ENCODE measurements around the gene SYTL4.

Gene SYTL4

GRCh38 chrX:100687546-100687945 lies 44.4 kb downstream of the SYTL4 start:
- Histone ChIP-seq H3K4me3 (ENCODE audit: low read length) (no peak overlapping the region), H4K20me1 (ENCODE audit: control insufficient read depth, insufficient read depth, low read depth, low read length) (no peaks in the 10 kb centered on the region), H3K79me2 (ENCODE audit: control insufficient read depth, low read length) (no peaks in the 10 kb centered on the region), H3F3A (ENCODE audit: control insufficient read depth, insufficient read depth) (no peaks in the 10 kb centered on the region), H3K36me3 (ENCODE audit: control insufficient read depth, low read length) (no peaks in the 10 kb centered on the region), H3K9me2 (replicated peaks; ENCODE audit: control insufficient read depth, low read length) (no peaks in the 10 kb centered on the region), H3K4me2 (ENCODE audit: low read length) (no peak overlapping the region; the same call in 1 of the 2 replicates), H3K4me1 (ENCODE audit: control insufficient read depth, low read length) (peaks cover 13% of the 10 kb centered on the region), H3K9me3 (ENCODE audit: control insufficient read depth, insufficient read depth, low read length) (no peaks in the 10 kb centered on the region), H3K27me3 (ENCODE audit: control insufficient read depth, low read length) (0 out of 2 replicates have a peak, but pooled peaks cover 3% of the 10 kb centered on the region), H3K27ac (ENCODE audit: low read depth, low read length) (no peak overlapping the region)
- TF ChIP-seq CTCF (IDR thresholded peaks at IDR 0.05; ENCODE audit: low read depth, low read length, poor library complexity, severe bottlenecking) (no peak), EZH2phosphoT487 (IDR thresholded peaks at IDR 0.05; ENCODE audit: borderline replicate concordance, low read length) (no peak)

- Histone ChIP-seq H3K9me2 (replicated peaks; ENCODE audit: control insufficient read depth, low read length) (no peaks in the 10 kb centered on the region), H3K27ac (ENCODE audit: low read depth, low read length) (no peak overlapping the region), H3F3A (ENCODE audit: control insufficient read depth, insufficient read depth) (no peaks in the 10 kb centered on the region), H3K9me3 (ENCODE audit: control insufficient read depth, insufficient read depth, low read length) (no peaks in the 10 kb centered on the region), H3K4me3 (ENCODE audit: low read length) (no peak overlapping the region), H3K4me2 (ENCODE audit: low read length) (no peak overlapping the region; the same call in 1 of the 2 replicates), H3K79me2 (ENCODE audit: control insufficient read depth, low read length) (no peaks in the 10 kb centered on the region), H3K36me3 (ENCODE audit: control insufficient read depth, low read length) (no peaks in the 10 kb centered on the region), H4K20me1 (ENCODE audit: control insufficient read depth, insufficient read depth, low read depth, low read length) (no peaks in the 10 kb centered on the region), H3K4me1 (ENCODE audit: control insufficient read depth, low read length) (peaks cover 13% of the 10 kb centered on the region), H3K27me3 (ENCODE audit: control insufficient read depth, low read length) (0 out of 2 replicates have a peak, but pooled peaks cover 3% of the 10 kb centered on the region)
- TF ChIP-seq EZH2phosphoT487 (IDR thresholded peaks at IDR 0.05; ENCODE audit: borderline replicate concordance, low read length): no peak
- no peak for TF ChIP-seq CTCF (IDR thresholded peaks at IDR 0.05; ENCODE audit: low read depth, low read length, poor library complexity, severe bottlenecking)
These were observed 44.8 kb downstream of the SYTL4 start for GRCh38 chrX:100687128-100687527.

- Histone ChIP-seq H3K79me2 (ENCODE audit: control insufficient read depth, low read length) (no peaks in the 10 kb centered on the region), H3K9me3 (ENCODE audit: control insufficient read depth, insufficient read depth, low read length) (no peaks in the 10 kb centered on the region), H3K36me3 (ENCODE audit: control insufficient read depth, low read length) (no peaks in the 10 kb centered on the region), H3K27me3 (ENCODE audit: control insufficient read depth, low read length) (0 out of 2 replicates have a peak, but pooled peaks cover 3% of the 10 kb centered on the region), H4K20me1 (ENCODE audit: control insufficient read depth, insufficient read depth, low read depth, low read length) (no peaks in the 10 kb centered on the region), H3K4me1 (ENCODE audit: control insufficient read depth, low read length) (peaks cover 13% of the 10 kb centered on the region), H3K9me2 (replicated peaks; ENCODE audit: control insufficient read depth, low read length) (no peaks in the 10 kb centered on the region), H3K4me3 (ENCODE audit: low read length) (no peak overlapping the region), H3F3A (ENCODE audit: control insufficient read depth, insufficient read depth) (no peaks in the 10 kb centered on the region), H3K4me2 (ENCODE audit: low read length) (no peak overlapping the region), H3K27ac (ENCODE audit: low read depth, low read length) (no peak overlapping the region)
- TF ChIP-seq CTCF (IDR thresholded peaks at IDR 0.05; ENCODE audit: low read depth, low read length, poor library complexity, severe bottlenecking) (no peak), EZH2phosphoT487 (IDR thresholded peaks at IDR 0.05; ENCODE audit: borderline replicate concordance, low read length) (no peak)
These were observed 46.0 kb downstream of the SYTL4 start for GRCh38 chrX:100685997-100686305.
